Posterior vena cava (tissue), 2 donors: ENCODE data around the gene PARD6G. TPM values are rescaled to one million over a fixed set of nuclear protein-coding genes. Genes with fewer than 3 reads are reported as not detected.
A peak's percentile ranks its signal among the peaks of the same experiment; 100 is the strongest.
"Not testable (repeated sequence)": the region's sequence is repeated elsewhere in the genome, so short reads cannot be mapped to it uniquely, and the experiment has no call there.

Experiments used
- DNase-seq: peaks from one replicate; pipeline ENCODE4 v3.0.0-alpha.2; 2020; ENCODE audit warnings: low spot score
- intact Hi-C, 2 donors: fragments of 100-400 bp; cut with DNase I; formaldehyde crosslinking; loops; one replicate each; pipeline versions ENCODE4 v1.14.1 to v1.14.2; 2022 to 2023
- total RNA-seq, 2 donors: library from RNA; stranded (reverse); fragmentation: NEBNext Ultra II Directional; extraction: Animal tissue kit (Norgen Biotek cat#: 25700); gene quantifications; one replicate each; pipeline ENCODE4 v1.2.1, GENCODE V29; 2021
- donor health status: DM: yes; HTN: yes; CAD: no.
- donor health status: DM: yes; HTN: yes; CAD: no.

The PARD6G gene
- total RNA-seq, 2 donors from 2014 or later = 5.1 to 6.7 TPM

DNA sequence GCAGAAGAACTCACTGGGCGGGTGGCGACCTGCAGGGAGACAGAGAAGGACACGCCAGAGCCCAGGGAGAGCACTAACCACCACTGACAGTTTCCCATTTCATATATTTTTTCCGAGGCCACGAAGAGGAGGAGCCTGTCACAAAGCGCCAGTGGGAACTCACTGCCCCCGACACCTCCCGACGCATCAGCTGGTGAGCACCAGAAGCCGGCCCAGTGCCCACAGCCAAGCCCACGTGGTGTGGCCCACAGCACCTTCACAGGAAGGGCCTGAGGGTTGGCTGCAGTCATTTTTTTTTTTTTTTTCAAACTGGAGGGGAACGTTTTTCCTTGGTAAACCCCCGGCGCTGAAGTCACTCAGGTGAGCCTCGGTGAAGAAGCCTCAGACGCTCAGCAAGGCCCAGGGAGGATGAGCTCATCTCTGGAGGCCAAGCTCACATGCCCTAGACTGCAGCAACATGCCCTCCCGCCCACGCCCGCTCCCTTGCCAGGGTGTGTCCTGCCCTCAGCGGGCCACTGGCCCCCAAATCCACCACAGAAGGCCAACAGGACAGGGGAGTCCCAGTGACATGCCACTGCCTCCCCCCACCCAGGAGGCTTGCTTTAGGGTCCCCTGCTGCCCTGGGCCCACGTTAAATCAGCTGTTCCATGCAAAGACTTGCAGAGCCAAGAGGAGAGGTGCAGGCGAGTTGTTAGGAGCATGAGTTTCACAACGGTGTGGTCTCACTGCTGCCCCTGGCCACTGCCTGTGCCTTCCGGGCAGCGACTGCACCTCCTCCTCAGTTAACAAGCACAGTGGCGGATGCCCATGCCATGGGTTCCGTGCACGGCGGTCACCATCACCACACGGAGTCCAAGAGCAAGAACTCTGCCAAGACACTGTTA lies 68.1 kb downstream of the PARD6G start:
- no peak for DNase-seq
- intact Hi-C loops = no loop called here

DNA sequence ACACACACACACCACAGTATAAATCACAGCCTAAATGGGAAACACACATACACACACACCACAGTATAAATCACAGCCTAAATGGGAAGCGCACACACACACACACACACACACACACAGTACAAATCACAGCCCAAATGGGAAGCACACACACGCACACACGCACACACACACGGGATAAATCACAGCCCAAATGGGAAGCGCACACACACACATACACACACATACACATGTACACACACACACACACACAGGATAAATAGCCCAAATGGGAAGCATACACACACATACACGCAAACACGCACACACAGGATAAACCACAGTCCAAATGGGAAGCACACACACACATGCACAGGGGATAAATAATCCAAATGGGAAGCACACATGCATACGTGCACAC lies 70.2 kb downstream of the PARD6G start:
- DNase-seq = no peak
- intact Hi-C loops = no loop called here

DNA sequence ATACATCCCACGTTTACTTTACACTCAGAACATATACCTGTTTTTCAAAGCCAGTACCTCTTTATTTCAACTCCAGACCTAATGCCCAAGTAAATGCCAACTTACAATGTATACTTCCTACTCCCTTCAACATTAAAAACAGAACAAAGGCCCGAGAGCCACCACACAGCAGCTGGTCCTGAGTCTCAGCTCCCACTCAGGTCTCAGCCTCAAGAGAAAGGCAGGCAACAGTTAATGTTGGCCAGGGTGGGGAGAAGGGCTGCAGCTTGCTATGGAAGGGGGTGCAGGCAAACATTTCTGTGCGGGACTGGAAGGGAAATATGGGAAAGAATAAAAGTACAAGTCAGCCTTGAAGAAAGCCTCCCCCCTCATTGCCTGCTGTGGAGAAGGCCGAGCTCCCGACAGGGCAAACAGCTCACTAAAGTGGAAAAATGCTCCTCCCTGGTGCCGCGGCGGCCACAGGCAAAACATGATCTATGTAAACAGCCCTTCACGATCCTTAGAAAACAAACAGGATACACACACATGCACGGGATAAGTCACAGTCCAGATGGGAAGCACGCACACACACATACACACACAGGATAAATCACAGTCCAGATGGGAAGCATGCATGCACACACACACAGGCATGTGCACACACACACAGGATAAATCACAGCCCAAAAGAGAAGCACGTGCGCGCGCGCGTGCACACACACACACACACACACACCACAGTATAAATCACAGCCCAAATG lies 70.8 kb downstream of the PARD6G start:
- intact Hi-C loops = no loop called here
- DNase-seq = no peak

DNA sequence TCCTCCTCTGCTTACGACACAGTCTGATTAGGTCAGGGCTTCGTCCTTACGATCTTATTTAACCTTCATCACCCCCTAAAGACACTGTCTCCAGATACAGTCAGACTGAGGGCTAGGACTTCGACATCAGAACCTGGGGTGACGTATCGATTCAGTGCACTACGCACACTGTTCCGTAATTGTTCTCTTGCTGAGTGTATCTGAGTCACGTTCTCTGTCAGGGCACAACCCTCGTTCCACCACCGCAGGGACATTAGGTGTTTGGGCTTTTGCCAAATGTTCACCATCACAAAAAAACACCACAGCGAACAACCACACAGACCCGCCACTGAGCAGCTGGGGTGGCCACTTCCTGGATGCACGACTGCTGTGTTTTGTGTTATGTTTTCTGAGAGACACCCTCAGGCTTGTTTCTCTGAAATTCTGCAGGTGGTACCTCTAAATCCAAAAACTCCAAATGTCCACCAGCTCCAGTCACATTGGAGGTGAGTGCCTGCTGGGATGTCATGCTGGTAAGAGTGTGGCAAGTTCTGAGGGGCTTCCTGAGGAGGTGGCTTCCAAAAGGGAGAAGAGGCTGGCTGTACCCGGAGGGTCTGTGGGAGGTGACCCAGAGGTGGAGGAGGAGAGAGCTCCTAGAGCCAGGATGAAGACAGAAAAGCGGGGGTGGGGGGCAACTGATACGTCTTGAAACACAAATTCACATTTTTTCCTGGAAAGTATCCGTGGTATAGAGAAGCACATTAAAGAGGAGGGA lies 71.7 kb downstream of the PARD6G start:
- intact Hi-C loops = no loop called here
- DNase-seq = no peak

DNA sequence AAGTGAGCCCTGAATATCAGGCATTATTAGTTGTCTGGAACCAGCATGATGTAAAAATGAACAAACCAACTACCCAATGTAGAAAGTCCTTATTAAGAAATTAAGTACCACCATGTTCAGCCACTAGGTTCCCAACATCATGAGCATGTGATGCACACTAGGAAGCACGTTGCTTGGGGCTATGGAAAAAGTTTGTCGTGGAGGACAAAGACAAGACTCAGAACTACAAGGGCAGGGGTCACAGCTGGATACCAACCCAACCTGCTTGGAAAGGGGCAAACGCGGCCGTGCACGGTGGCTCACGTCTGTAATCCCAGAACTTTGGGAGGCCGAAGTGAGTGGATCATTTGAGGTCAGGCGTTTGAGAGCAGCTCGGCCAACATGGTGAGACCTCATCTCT lies 74.3 kb downstream of the PARD6G start:
- intact Hi-C loops = no loop called here
- DNase-seq = no peak

DNA sequence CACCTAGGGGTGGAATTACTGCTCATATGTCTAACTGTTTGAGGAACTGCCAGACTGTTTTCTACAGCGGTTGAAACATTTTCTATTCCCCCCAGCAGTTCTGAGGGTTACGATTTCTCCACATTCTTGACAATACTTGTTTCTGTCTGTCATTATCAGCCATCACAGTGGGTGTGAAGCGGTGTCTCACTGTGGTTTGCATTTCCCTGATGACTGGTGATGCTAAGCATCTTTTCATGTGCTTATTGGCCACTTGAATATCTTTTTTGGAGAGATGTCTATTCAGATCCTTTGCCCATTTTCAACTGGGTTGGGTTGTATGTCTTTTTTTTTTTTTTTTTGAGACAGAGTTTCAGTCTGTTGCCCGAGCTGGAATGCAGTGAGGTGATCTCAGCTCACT lies 75.3 kb downstream of the PARD6G start:
- no peak for DNase-seq
- intact Hi-C loops = no loop called here

DNA sequence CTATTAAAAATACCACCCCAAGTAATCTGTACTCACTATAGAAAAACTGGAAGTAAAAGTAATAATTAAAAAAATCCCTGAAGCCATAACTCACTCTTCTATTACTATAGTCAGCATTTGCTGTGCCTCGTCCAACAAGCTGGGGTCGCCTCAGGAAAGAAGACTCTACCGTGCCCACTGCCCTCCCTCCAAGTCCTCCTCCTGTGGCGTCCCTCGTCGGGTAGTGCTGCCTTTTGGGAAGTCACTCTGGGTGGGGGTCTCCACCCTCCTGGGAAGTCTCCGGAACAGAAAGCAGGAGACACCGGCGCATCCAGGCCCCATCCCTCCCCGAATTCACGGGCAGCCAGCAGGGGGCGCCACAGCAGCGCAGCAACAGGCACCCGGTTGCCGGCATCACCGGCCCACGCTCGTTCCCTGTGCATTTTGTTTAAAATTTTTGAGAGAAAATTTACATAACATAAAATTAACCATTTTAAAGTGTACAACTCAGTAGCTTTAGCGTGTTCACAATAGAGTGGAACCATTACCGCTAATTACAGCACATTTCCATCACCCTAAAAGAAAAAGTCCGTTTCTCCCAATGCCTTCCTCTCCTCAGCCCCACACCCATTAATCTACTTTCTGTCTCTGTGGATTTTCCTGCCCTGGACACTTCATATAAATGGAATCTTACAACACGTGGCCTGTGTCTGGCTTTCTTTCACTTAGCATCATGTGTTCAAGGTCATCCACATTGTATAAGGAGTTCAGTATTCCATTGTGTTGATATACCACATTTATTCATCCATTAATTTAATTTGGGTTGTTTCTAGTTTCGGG lies 76.1 kb downstream of the PARD6G start:
- intact Hi-C loops = no loop called here
- no peak for DNase-seq

DNA sequence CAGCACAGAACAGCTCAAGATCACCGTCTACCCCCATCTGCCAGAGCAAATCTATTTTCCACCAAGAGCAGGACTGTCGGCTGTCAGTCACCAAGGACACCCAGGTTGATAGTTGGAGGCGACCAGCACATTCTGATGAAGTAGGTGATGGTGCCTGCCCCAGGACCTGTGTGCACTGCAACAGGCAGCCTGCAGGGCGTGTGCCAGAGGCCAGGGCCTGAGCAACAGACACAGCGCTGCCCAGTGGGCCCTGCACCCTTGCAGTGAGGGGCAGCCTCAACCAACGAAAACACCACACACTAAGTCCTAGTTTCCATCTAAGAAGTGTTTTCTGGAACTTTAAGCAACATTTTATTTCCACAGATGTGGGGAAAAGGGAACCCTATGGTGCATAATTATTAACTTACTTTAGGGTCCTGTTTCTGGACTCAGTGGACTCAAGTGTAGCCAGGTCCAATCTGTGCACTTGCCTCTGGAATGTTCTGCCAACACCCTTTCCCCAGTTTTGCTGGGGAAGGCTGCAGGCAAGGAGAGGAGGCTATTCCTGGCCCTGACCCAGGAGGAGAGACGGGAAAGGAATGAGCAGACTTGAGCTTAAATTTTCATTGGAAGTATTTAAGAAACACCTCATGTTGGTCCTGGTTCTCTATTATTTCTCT lies 76.8 kb downstream of the PARD6G start:
- intact Hi-C loops = no loop called here
- DNase-seq = no peak

DNA sequence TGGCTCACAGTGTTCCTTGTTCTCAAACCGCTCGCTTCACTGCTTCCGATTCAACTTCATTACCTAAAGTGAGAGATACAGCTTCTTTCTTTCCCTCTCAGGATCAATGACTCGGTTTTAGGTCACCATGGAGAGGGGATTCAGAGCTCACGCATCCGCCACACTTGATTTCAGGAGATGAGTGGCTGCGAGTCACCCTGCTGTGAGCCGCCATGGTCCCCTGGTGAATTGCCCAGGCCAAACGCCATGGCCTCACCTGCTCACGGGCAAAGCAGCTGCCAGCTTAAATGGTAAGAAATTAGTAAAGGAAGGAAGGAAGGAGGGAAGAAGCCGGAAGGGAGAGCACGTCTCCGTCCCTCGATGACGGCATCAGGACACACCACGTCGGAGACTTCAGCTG lies 77.7 kb downstream of the PARD6G start:
- no peak for DNase-seq
- intact Hi-C loops = no loop called here

DNA sequence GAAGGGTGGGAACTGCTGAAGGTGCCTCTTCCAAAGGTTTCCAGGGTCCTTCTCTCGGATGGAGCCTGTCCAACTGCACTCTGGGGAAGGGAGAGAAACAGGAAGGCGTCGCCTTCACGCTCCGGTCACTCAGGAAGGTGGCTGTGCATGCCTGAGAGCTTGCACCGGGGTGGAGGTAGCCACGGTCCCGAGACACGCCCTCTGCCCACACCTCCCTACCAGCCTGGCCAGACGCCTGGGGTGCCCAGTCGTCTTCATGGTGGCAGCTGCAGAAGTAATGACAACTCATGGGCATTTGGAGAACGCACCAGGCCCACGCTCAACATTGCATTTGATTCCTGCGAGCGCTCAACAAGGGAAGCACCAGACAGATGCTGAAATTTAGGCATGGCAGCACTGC lies 78.3 kb downstream of the PARD6G start:
- DNase-seq = peak; percentile 75
- intact Hi-C loops = no loop called here

DNA sequence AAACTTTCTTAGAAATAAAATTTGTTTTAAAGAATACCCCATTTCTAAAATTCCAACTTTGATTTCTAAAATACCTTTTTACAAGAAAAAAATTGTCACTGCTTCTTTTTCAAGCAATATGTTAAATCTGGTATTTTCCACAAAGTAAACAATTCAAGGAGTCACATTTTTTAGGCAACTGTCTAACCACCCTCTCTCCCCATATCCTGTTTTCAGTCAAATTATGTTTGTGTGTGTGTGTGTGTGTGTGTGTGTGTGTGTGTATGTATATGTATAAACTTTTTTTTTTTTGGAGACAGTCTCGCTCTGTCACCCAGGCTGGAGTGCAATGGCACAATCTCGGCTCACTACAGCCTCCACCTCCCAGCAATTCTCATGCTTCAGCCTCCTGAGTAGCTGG lies 79.0 kb downstream of the PARD6G start:
- no peak for DNase-seq
- intact Hi-C loops = no loop called here

DNA sequence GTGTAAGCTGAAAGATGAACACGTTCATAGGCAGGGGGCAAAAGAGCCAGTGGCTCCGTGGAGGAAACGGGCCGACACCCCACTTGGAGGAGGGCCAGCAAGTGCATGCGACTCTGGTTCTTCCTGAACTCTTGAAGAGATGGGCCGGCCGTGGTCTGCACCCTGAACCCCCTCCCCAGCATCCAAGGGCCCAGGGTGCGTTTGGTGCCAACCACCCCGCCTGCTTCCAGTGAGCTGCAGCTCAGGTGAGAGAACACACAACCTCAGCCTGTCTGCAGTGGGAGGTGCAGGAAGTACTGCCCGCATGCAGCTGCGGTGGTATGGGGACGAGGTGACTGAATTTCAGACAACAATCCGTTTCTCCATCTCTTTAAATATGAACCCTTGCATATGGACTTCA lies 79.4 kb downstream of the PARD6G start:
- intact Hi-C loops = no loop called here
- peak; percentile 71 for DNase-seq

DNA sequence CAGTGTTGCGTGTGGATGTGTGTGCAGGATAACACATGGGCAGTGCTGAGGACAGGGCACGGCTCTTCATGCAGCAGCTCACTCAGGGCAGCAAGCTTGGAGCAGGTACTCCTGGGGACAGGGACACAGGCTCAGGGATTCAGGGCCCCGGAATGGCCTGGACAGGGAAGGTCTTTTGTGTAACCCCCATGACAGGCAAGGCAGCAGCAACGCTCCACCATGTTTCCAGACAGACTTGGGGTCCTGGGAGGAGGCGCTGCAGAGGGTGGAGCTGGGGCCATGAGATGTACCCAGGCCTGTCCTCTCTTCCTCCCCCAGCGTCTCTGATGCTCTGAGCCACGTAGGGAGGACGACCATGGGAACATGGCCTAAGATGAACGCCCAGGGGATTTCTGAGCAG lies 80.0 kb downstream of the PARD6G start:
- intact Hi-C loops = no loop called here

DNA sequence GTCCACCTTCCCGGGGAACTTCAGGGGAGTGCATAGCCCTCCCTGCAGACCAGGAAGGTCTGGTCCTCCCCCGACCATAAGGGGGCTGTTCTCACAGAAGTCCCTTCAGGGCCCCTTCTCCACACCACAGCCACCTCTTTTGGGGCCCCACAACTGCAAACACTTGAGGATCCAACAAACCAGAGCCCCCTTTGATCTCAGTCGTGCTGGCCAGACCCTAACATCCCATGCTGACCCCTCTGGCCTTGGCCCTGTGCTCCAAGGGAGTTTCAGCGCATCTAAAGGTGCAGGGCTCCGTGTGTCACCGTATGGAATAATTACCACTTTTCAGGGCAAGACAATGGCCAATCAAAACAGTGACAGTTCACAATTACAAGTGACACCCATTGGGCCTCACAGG lies 80.6 kb downstream of the PARD6G start:
- no peak for DNase-seq
- intact Hi-C loops = no loop called here

More for the DNA sequence above, 80.0 kb downstream of the PARD6G start:
- DNase-seq = peak; percentile 62

DNA sequence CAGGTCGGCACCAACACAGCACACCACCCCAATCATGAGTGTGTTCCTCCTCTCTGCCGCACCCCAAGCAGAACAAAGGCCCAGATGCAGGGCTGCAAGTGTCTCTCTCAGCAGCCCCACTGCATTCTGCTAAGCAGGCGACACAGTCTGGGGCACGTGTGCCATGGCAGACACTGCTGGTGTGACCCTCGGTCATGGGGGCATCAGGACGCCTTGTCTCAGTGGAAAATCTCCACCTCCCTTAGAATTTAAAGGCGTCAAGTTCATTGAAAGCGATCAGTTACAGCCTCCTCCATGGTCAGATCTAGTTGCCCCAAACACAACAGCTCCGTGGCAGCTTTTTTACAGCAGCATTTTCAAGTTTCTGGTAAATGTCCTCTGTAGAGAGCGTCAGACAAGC lies 81.1 kb downstream of the PARD6G start:
- intact Hi-C loops = no loop called here
- DNase-seq = no peak

DNA sequence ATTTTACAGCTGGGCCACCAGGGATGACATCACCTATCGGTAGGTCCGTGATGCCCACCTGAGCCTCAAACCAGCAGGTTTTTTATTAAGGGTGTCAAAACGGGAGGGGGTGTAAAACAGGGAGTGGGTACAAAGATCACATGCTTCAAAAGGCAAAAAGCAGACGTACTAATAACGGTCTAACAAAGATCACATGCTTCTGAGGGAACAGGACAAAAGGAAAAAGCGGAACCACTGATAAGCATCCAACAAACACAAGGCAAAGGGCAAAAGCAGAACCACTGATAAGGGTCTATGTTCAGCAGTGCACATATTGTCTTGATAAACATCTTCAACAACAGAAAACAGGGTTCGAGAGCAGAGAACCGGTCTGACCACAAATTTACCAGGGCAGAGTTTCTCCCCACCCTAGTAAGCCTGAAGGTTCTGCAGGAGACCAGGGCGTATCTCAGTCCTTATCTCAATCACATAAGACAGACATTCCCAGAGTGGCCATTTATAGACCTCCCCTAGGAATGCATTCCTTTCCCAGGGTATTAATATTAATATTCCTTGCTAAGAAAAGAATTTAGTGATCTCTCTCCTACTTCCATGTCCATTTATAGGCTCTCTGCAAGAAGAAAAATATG lies 82.5 kb downstream of the PARD6G start:
- intact Hi-C loops, DNase-seq: not testable (repeated sequence)

DNA sequence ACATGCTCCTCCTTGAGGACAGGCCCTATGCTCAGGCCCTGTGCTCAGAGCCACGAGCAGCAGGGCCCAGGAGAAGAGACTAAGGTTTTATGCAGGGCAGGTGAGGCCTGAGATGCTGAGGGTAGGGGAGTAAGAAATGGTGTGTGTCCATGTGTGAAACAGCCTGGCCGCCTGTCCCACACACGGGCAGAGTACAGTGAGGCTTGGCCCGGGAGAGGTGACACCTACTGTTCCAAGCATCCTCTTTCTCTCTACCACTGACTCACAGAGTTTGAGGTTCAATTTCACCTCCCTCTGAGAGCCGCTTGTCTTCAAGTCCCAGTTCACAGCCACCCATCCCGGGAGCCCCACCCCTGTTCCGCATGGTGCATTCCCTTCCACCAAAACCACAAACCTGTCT lies 84.1 kb downstream of the PARD6G start:
- peak; percentile 62 for DNase-seq
- intact Hi-C loops = no loop called here

DNA sequence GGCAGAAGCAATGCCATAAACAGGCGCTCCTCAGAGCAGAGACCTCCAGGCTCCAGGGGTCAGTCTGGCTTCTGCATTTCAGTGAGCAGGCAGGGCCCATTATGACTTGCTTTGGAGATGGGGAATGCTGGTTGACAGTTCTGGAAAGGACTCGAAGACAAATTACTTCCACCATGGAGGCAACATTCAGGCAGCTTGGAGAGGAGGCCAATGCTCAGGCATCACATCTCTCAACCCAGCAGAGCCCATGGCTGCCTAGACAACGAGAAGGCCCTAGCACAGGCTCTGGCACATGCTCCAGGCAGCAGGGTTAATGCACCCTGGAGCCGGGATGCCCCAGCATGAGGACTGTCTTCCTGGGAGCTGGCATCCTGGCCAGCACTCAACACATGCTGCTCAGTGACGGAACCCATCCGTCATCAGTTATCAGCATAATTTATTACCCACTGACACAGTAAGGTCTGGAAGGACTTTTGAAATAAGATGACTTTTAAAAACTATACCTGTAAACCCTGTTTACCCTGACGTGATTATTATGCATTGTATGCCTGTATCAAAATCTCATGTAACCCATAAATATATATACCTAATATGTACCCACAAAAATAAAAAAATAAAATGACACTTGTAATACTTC lies 85.4 kb downstream of the PARD6G start:
- intact Hi-C loops = no loop called here
- DNase-seq = no peak
